ENCODE results near the gene ZNF668. TPM values are rescaled to one million over a fixed set of nuclear protein-coding genes. Genes with fewer than 3 reads are reported as not detected.
"Not testable (repeated sequence)": the region's sequence is repeated elsewhere in the genome, so short reads cannot be mapped to it uniquely, and the experiment has no call there.

ZNF668 gene
- total RNA-seq, 4 donors from 2014 or later: 8.6 to 14.9 (median 10.7) TPM

DNA sequence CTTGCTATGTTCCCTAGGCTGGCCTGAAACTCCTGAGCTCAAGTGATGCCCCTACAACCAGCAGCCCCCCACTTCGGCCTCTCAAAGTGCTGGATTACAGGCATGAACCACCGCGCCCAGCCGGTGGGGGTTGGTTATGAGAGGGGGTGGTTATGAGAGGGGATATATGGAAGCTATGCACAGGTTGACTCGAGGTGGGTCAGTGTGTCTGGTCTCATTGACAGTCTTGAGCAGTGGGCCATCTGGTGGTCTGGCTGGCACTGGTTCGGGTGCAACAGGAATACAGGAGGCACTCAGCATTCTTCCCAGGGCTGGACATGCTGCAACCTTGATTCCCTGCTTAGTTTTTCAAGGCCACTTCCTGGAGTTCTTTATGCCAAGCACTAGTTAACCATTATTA is 58.0 kb downstream of the ZNF668 start:
- Histone ChIP-seq H3K9me3 (no peaks in the 10 kb centered on the region), H3K36me3 (no peaks in the 10 kb centered on the region), H3K4me1 (peaks cover 0 to under 1% (median under 1%) of the 10 kb centered on the region in 3 donors), H3K27ac (no peak overlapping the region), H3K27me3 (peaks cover 0 to 47% (median 2%) of the 10 kb centered on the region in 4 donors), H3K4me3 (no peak overlapping the region)
- no peak for DNase-seq
- TF ChIP-seq, protein P1, sequence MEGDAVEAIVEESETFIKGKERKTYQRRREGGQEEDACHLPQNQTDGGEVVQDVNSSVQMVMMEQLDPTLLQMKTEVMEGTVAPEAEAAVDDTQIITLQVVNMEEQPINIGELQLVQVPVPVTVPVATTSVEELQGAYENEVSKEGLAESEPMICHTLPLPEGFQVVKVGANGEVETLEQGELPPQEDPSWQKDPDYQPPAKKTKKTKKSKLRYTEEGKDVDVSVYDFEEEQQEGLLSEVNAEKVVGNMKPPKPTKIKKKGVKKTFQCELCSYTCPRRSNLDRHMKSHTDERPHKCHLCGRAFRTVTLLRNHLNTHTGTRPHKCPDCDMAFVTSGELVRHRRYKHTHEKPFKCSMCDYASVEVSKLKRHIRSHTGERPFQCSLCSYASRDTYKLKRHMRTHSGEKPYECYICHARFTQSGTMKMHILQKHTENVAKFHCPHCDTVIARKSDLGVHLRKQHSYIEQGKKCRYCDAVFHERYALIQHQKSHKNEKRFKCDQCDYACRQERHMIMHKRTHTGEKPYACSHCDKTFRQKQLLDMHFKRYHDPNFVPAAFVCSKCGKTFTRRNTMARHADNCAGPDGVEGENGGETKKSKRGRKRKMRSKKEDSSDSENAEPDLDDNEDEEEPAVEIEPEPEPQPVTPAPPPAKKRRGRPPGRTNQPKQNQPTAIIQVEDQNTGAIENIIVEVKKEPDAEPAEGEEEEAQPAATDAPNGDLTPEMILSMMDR (IDR thresholded peaks at IDR 0.05): no peak
- TF ChIP-seq POLR2A (IDR thresholded peaks at IDR 0.05): no peak
- intact Hi-C loops (cut with DNase I): no loop called here
- WGBS, 2 donors: 42 to 50% methylated on average over 1 to 3 of the region's 6 CpGs

DNA sequence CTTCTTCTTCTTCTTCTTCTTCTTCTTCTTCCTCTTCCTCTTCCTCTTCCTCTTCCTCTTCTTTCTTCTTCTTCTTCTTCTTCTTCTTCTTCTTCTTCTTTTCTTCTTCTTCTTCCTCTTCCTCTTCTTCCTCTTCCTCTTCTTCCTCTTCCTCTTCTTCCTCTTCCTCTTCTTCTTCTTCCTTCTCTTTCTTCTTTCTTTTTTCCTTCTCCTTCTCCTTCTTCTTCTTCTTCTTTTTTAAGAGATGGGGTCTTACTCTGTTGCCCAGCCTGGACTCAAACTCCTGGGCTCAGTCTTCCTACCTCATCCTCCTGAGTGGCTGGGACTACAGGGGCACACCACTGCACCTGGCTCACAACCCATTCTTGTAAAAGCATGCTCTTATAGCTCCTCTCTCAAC is 60.7 kb downstream of the ZNF668 start:
- not testable (repeated sequence) for DNase-seq

DNA sequence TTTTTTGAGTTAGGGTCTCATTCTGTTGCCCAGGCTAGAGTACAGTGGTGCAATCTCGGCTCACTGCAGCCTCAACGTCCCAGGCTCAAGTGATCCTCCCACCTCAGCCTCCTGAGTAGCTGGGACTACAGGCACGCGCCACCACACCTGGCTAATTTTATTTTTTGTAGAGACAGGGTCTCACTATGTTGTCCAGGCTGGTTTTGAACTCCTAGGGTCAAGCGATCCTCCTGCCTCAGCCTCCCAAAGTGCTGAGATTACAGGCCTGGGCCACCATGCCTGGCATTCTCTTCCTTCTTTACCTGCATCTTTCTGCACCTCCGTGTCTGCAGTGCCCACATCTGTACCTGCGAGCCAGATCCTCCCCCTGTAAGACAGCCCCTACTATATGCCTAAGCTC is 62.2 kb downstream of the ZNF668 start:
- H3K36me3 ChIP-seq; H3K4me3 ChIP-seq; H3K27ac ChIP-seq; H3K9me3 ChIP-seq; intact Hi-C loops (cut with DNase I); DNase-seq: not testable (repeated sequence)
- Histone ChIP-seq H3K4me1 (peaks cover 0 to 12% (median 8%) of the 10 kb centered on the region in 3 donors), H3K27me3 (peaks cover 0 to 87% (median 5%) of the 10 kb centered on the region in 4 donors)
- 81 to 100% methylated on average over 3 to 7 of the region's 7 CpGs for WGBS, 2 donors

More for the DNA sequence above, 60.7 kb downstream of the ZNF668 start:
- H3K4me3 ChIP-seq; intact Hi-C loops (cut with DNase I); H3K9me3 ChIP-seq; H3K36me3 ChIP-seq; H3K27ac ChIP-seq: not testable (repeated sequence)
- Histone ChIP-seq H3K4me1 (peaks cover 0 to 12% (median 8%) of the 10 kb centered on the region in 3 donors), H3K27me3 (peaks cover 0 to 74% (median 5%) of the 10 kb centered on the region in 4 donors)

Other genes starting within 250 kb of the ZNF668 start
- gene BCL7C, start 180.2 kb downstream of the ZNF668 start, total RNA-seq: 10 to 100 TPM; 16.2 to 41.4 (median 25.8) TPM
- gene CTF1, start 177.6 kb downstream of the ZNF668 start, total RNA-seq: 1 to 10 TPM in 3 of 4 donors, under 1 TPM in 1; 0.53 to 3.6 (median 1.8) TPM
- gene FBXL19, start 150.7 kb downstream of the ZNF668 start, total RNA-seq: 10 to 100 TPM; 17.0 to 28.7 (median 25.1) TPM
- 10 to 100 TPM in 3 of 4 donors, 1 to 10 TPM in 1; 4.0 to 28.6 (median 18.0) TPM for gene ORAI3, start 125.2 kb downstream of the ZNF668 start, total RNA-seq
- 1 to 10 TPM; 3.5 to 8.0 (median 5.4) TPM for gene SETD1A, start 116.5 kb downstream of the ZNF668 start, total RNA-seq
- gene HSD3B7, start 89.0 kb downstream of the ZNF668 start, total RNA-seq: 10 to 100 TPM in 1 of 4 donors, 1 to 10 TPM in 3; 6.9 to 17.0 (median 8.8) TPM
- 1 to 10 TPM in 1 of 4 donors, under 1 TPM in 3; 0.06 to 1.5 (median 0.20) TPM for gene STX1B, start 63.6 kb downstream of the ZNF668 start, total RNA-seq
- 10 to 100 TPM; 19.0 to 35.9 (median 25.1) TPM for gene STX4, start 40.7 kb downstream of the ZNF668 start, total RNA-seq
- gene ZNF646, start 182 bp upstream of the ZNF668 start, total RNA-seq: 10 to 100 TPM in 2 of 4 donors, 1 to 10 TPM in 2; 6.5 to 13.4 (median 10.0) TPM
- 1 to 10 TPM in 3 of 4 donors, under 1 TPM in 1; 0.41 to 1.3 (median 1.1) TPM for gene PRSS53, start 14.7 kb upstream of the ZNF668 start, total RNA-seq
- gene VKORC1, start 20.6 kb upstream of the ZNF668 start, total RNA-seq: 10 to 100 TPM; 27.6 to 56.6 (median 44.0) TPM
- 10 to 100 TPM; 26.6 to 39.8 (median 33.5) TPM for gene BCKDK, start 34.1 kb upstream of the ZNF668 start, total RNA-seq
- gene KAT8, start 43.4 kb upstream of the ZNF668 start, total RNA-seq: 10 to 100 TPM; 25.7 to 57.2 (median 30.4) TPM
- 100 to 1,000 TPM in 1 of 4 donors, 10 to 100 TPM in 3; 39.2 to 121 (median 49.2) TPM for gene PRSS8, start 61.5 kb upstream of the ZNF668 start, total RNA-seq
- 1 to 10 TPM in 2 of 4 donors, under 1 TPM in 2; 0.38 to 4.2 (median 1.9) TPM for gene PRSS36, start 75.8 kb upstream of the ZNF668 start, total RNA-seq
- gene FUS, start 105.9 kb upstream of the ZNF668 start, total RNA-seq: 10 to 100 TPM; 30.2 to 97.8 (median 55.1) TPM
- 10 to 100 TPM; 53.0 to 70.7 (median 63.9) TPM for gene PYCARD, start 128.5 kb upstream of the ZNF668 start, total RNA-seq
- not detected for gene TRIM72, start 139.9 kb upstream of the ZNF668 start, total RNA-seq
- not detected for gene PYDC1, start 142.9 kb upstream of the ZNF668 start, total RNA-seq
- gene ITGAM, start 185.7 kb upstream of the ZNF668 start, total RNA-seq: 10 to 100 TPM in 1 of 4 donors, 1 to 10 TPM in 1, under 1 TPM in 2; 0.19 to 20.2 (median 3.1) TPM